GM12872 (cell line): ENCODE data around the gene PIN1.

ENCODE experiments used
- TF ChIP-seq, protein P1 (sequence below): IDR thresholded peaks from 3 replicates; pipeline ENCODE4 v1.5.1; 2011; ENCODE audit warnings: low read depth, mild to moderate bottlenecking, low read length, moderate library complexity; ENCODE audit not compliant: insufficient read depth

Gene PIN1

DNA sequence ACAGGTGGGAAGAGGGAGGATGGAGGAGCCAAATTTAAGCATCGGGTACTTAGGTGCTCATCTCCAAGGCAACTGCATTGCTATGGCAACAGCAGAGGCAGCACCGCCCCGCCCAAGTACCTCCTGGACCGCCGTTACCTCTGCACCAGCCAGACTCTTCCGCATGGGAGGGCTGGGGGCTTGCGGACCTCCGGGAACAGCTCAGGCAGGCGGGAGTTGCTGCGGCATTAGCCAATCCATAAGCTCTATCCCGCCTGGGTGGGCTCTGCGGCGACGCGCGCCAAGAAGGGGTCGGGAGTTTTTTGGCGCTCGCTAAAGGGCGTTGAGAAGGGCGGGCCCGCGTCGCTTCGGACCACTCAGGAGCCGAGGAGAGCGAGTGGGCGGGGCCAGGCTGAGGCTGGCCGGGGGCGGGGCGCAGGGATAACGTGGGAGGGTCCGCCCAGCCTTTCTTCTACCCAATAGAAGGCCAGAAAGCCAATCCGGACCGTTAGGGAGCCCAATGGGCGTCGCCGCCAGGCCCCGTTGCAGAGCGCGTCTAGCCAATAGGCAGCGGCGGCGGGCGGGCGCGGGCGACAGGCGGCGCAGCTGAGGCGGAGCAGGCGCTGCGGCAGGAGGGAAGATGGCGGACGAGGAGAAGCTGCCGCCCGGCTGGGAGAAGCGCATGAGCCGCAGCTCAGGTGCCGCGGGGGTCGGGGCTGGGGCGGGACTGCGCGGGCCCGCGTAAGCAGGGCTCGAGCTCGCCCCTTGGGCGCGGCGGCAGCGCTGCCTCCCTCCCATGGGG is at the start of gene PIN1:
Gene PIN1, plus strand, starts transcription at position 593 of the 781 bp plus-strand sequence. Its CDS starts 27 bp downstream, at position 620.
- TF ChIP-seq, protein P1, sequence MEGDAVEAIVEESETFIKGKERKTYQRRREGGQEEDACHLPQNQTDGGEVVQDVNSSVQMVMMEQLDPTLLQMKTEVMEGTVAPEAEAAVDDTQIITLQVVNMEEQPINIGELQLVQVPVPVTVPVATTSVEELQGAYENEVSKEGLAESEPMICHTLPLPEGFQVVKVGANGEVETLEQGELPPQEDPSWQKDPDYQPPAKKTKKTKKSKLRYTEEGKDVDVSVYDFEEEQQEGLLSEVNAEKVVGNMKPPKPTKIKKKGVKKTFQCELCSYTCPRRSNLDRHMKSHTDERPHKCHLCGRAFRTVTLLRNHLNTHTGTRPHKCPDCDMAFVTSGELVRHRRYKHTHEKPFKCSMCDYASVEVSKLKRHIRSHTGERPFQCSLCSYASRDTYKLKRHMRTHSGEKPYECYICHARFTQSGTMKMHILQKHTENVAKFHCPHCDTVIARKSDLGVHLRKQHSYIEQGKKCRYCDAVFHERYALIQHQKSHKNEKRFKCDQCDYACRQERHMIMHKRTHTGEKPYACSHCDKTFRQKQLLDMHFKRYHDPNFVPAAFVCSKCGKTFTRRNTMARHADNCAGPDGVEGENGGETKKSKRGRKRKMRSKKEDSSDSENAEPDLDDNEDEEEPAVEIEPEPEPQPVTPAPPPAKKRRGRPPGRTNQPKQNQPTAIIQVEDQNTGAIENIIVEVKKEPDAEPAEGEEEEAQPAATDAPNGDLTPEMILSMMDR: peak; percentile 43; the same call in 2 of the 3 replicates

DNA sequence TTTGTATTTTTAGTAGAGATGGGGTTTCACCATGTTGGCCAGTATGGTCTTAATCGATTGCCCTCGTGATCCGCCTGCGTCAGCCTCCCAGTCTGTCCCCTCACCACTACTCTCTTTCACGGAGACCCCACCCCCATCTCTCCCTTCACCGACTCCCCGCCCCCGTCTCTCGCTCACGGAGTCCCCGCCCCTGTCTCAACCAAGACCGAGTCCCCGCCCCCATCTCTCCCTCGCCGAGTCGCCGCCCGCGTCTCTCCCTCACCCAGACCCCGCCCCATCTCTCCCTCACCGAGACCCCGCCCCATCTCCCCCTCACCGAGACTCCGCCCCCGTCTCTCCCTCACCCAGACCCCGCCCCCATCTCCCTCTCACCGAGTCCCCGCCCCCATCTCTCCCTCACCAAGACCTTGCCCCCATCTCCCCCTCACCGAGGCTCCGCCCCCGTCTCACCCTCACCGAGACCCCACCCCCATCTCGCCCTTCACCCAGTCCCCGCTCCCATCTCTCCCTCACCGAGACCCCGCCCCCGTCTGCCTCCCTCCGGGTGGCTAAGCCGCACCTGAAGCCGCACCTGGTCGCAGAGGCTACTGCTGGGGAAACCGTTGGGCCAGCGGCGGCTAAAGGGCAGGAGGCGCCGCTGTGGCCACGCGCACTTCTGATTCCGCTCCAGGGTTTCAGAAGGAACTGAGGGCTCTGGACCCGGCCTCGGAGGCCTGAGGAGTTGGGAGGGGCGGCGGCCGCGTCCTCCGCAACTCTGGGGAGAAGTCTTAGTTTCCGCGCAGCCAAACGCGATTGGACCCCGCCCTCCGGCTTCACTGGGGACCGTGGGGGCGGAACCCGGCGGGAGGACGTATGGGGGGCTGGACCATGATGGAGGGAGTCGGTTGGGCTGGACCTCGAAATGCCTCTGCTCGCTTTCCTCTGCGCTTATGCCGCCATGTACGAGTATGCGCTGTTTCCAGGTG is 49.5 kb upstream of the PIN1 start:
- TF ChIP-seq, protein P1: no peak

DNA sequence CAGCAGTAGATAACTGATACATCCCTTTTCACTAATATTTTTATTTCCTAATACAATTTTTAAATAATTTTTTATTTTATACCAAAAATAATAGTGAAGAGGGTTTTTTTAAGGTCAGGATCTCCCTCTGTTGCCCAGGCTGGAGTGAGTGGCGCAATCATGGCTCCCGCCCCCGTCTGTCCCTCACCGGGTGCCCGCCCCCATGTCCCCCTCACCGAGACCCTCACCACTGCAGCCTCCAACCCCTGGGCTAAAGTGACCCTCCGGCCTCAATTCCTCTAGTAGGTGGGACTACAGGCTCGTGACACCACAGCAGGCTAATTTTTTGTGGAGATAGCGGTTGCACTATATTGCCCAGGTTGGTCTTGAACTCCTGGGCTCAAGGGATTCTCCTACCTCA is 48.8 kb upstream of the PIN1 start:
- TF ChIP-seq, protein P1: no peak

DNA sequence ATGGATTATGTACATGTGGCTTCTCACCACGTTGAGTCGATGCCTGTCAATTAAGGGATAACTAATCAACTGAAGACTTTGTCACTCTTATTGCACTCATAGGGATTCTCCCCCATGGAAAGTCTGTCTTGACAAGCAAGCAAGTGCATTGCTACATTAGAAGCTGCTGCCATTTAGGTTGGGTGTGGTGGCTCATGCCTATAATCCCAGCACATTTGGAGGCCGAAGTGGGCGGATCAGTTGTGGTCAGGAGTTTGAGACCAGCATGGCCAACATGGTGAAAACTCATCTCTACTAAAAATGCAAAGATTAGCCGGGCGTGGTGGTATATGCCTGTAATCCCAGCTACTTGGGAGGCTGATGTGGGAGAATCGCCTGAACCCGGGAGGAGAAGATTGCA is 48.3 kb upstream of the PIN1 start:
- TF ChIP-seq, protein P1: no peak

DNA sequence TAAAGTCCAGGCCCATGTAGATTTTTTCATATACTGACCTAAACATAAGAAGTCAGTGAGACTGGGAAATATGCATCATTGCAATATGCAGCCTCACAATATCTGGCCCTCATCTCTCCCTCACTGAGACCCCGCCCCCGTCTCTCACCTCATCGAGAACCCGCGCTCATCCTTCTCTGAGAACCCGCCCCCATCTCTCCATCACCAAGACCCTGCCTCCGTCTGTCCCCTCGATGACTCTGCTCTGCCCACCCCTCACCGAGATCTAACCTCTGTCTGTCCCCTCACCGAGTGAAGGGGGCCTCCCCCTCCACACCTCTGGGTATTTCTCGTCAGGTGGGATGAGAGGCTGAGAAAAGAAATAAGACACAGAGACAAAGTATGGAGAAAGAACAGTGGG is 46.1 kb upstream of the PIN1 start:
- TF ChIP-seq, protein P1: no peak

DNA sequence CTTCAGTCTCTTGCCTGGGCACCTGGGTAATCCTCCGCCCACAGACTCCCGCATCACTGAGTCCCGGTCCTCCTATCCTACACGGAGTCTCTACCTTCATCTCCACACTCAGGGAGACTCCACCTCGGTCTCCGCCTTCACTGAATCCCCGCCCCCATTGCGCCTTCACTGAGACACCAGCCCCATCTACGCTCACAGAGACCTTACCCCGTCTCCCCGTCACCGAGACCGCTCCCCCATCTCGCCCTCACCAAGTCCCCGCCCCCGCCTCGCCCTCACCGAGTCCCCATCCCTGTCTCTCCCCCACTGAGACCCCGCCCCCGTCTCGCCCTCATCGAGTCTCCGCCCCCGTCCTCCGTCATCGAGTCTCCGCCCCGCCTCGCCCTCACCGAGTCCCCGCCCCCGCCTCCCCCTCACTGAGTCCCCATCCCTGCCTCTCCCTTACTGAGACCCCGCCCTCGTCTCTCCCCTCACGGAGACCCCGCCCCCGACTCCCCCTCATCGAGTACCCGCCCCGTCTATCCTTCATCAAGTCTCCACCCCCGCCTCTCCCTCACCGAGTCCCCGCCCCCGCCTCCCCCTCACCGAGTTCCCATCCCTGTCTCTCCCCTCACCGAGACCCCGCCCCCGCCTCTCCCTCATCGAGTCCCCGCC is 43.4 kb upstream of the PIN1 start:
- TF ChIP-seq, protein P1: no peak
